Measurements from ENCODE around the gene TMEM184C.

- TF ChIP-seq TAF1 (IDR thresholded peaks at IDR 0.05; ENCODE audit: borderline replicate concordance, insufficient read depth, low read length): no peak
- no peak for TF ChIP-seq REST (IDR thresholded peaks at IDR 0.05; ENCODE audit: insufficient read depth in 1 of 2, low read depth in 2 of 2, low read length in 2 of 2)
Measured at GRCh38 chr4:147678106-147678505, 60.9 kb downstream of the TMEM184C start.

All from PFSK-1 (cell line).